ENCODE results near the gene MYOZ2.

The MYOZ2 gene

GRCh38 chr4:119197772-119198212 is 62.2 kb downstream of the MYOZ2 start:
- no peak for DNase-seq (ENCODE audit: low read depth)

GRCh38 chr4:119204916-119205315 is 69.3 kb downstream of the MYOZ2 start:
- DNase-seq (ENCODE audit: low read depth), result no peak

GRCh38 chr4:119205690-119206089 is 70.1 kb downstream of the MYOZ2 start:
- DNase-seq (ENCODE audit: low read depth), result no peak

GRCh38 chr4:119206178-119206577 is 70.5 kb downstream of the MYOZ2 start:
- peak; percentile 47 for DNase-seq (ENCODE audit: low read depth)

- peak; percentile 55 for DNase-seq (ENCODE audit: low read depth)
Measured at GRCh38 chr4:119207051-119207450, 71.4 kb downstream of the MYOZ2 start.

- DNase-seq (ENCODE audit: low read depth), result peak; percentile 80
Measured at GRCh38 chr4:119209077-119209476, 73.4 kb downstream of the MYOZ2 start.

GRCh38 chr4:119209586-119209985 is 74.0 kb downstream of the MYOZ2 start:
- DNase-seq (ENCODE audit: low read depth), result no peak

- peak; percentile 6 for DNase-seq (ENCODE audit: low read depth)
Measured at GRCh38 chr4:119210775-119211174, 75.1 kb downstream of the MYOZ2 start.

- no peak for DNase-seq (ENCODE audit: low read depth)
Measured at GRCh38 chr4:119211867-119212233, 76.2 kb downstream of the MYOZ2 start.

GRCh38 chr4:119212234-119212963 is 76.8 kb downstream of the MYOZ2 start, which contains the start of gene USP53:
Gene USP53, plus strand, starts transcription at chr4:119212713. Its CDS starts 27,047 bp downstream, at chr4:119239760.
- DNase-seq (ENCODE audit: low read depth), result peak; percentile 96

- peak; percentile 95 for DNase-seq (ENCODE audit: low read depth)
Measured at GRCh38 chr4:119212964-119213606, 77.5 kb downstream of the MYOZ2 start.

- no peak for DNase-seq (ENCODE audit: low read depth)
Measured at GRCh38 chr4:119218093-119218492, 82.5 kb downstream of the MYOZ2 start.

GRCh38 chr4:119221412-119221811 is 85.8 kb downstream of the MYOZ2 start:
- DNase-seq (ENCODE audit: low read depth), result no peak

- DNase-seq (ENCODE audit: low read depth), result no peak
Measured at GRCh38 chr4:119227690-119228089, 92.1 kb downstream of the MYOZ2 start.

GRCh38 chr4:119228406-119228805 is 92.8 kb downstream of the MYOZ2 start:
- no peak for DNase-seq (ENCODE audit: low read depth)

GRCh38 chr4:119229908-119230687 is 94.5 kb downstream of the MYOZ2 start:
- DNase-seq (ENCODE audit: low read depth), result no peak

- DNase-seq (ENCODE audit: low read depth), result no peak
Measured at GRCh38 chr4:119231491-119231890, 95.9 kb downstream of the MYOZ2 start.

GRCh38 chr4:119232286-119232685 is 96.7 kb downstream of the MYOZ2 start:
- DNase-seq (ENCODE audit: low read depth), result no peak

GRCh38 chr4:119233191-119233590 is 97.6 kb downstream of the MYOZ2 start:
- no peak for DNase-seq (ENCODE audit: low read depth)

- no peak for DNase-seq (ENCODE audit: low read depth)
Measured at GRCh38 chr4:119233750-119234149, 98.1 kb downstream of the MYOZ2 start.

GRCh38 chr4:119237201-119237600 is 101.6 kb downstream of the MYOZ2 start:
- DNase-seq (ENCODE audit: low read depth), result no peak

All from fibroblast of gingiva (primary cell).